NCI-H446 treated with DMSO at 0.1 percent for 48 hours (cell line): ENCODE results near the gene CDK6.

Experiments
- DNase-seq: peaks from one replicate; lab custom pipeline; 2025; lab: John Stamatoyannopoulos, UW

CDK6 gene

DNA sequence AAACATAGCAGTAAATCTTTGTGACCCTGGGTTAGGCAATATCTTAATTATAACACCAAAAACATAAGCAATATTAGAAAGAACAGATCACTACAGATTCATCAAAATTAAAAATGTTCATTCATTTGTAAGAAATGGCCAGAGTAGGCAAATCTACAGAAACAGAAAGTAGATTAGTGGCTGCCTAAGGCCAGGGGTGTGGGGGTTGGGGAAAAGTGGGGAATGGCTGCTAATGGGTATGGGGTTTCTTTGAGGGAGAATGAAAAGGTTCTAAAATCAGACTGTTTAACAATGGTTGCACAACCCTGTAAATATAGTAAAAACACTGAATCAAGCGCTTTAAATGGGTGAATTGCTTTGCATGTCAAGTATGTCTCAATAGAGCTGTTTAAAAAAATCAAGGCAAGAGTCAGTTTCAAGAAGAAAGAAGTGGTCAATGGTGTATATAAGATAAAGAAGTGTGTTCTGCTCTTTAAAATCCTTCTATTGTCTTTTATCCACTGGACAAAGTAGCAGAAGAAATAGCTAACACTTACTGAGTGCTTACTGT is 42.6 kb downstream of the CDK6 start:
- DNase-seq, result no peak

- DNase-seq, result peak; percentile 62
Measured at GRCh38 chr7:92790992-92791391, 45.4 kb downstream of the CDK6 start.

- DNase-seq, result no peak
Measured at GRCh38 chr7:92788559-92789183, 47.7 kb downstream of the CDK6 start.

GRCh38 chr7:92785923-92786322 is 50.5 kb downstream of the CDK6 start:
- no peak for DNase-seq

DNA sequence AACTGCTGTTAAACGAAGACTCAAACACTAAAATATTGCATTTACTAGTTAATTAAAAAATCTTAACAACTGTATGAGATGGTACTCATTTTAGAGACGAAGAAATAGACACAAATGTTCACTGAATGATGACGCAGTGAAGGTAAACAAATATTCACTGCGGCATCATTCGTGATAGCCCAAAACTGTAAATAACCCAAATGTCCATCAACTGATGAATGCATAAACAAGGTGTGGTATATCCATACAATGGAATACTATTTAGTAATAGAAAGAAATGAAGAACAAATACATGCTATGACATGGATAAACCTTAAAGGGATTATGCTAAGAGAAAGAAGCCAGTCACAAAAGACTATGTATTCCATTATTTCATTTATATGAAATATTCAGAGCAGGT is 51.4 kb downstream of the CDK6 start:
- no peak for DNase-seq

GRCh38 chr7:92783260-92784201 is 52.8 kb downstream of the CDK6 start:
- DNase-seq, result no peak

GRCh38 chr7:92782855-92783254 is 53.5 kb downstream of the CDK6 start:
- no peak for DNase-seq

DNA sequence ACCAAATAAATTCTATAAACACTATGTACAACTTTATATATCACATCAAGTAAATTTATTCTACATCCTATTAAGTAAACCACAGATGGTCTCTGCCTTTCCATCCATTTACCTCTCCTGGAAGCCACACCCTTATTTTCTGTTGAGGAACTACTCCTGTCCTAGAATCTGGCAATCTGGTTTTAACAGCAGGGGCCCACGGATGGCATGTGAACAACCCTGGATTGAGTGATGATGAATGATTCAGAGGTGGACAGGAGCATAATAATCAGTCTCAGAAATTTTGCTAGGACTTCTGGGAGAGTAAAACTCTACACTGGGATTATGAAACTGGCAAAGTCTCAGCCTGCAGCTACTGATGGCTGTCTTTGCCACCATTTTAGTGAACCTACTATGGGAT is 54.1 kb downstream of the CDK6 start:
- no peak for DNase-seq

- no peak for DNase-seq
Measured at GRCh38 chr7:92781117-92781720, 55.2 kb downstream of the CDK6 start.

DNA sequence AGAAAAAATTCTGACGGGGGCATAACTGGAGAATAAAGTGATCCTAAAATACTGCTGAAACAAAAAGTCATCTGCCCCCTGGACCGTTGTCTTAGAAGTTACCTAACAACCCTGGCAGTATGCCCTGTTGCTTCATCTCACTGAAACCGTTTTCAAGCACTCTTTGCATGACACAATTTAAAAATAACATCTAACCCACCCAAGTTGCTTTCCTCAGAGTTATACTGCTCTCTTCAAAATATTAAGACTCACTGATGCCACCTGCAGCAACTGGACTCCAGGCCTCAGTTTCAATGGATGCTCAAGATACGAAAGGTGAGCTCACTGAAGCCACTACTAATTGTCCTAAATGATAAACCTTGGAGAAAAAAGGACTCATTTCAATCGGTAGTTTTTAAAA is 57.4 kb downstream of the CDK6 start:
- DNase-seq, result no peak

DNA sequence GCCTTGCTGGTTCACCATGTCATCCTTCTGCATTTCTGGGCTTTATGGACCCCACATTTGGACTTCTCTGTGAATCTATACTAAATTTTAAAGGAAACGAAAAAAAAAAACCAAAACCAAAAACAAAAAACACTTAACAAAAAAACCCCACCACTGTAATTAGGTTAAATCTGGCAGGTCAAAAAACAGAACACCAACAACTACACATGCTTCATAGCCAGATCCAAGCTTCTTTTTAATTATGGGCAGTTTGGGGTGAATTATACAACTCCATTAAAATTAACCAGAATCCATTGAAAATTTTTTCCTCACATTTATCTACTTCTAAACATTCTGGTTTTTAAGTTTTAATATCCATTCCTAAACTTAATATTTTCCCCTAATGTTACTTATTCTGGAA is 58.4 kb downstream of the CDK6 start:
- no peak for DNase-seq

DNA sequence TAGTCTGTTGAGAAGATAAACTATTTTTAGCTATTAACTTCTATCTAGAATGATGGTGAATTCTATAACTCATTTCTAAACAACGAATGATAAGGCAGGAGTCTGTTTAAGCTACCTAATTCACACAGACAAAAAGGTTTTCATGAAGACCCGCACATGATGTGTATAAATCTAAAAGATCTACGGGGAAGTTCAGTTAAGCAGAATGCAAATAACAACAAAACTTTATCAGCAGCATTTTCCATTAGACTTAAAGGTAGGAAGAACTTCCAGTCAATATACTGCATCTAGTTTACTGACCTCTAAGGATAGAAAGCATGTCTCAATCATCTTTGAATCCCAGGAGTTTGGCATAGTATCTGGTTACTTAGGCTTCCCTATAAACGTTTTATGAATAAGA is 62.6 kb downstream of the CDK6 start:
- no peak for DNase-seq

GRCh38 chr7:92769844-92770243 is 66.5 kb downstream of the CDK6 start:
- no peak for DNase-seq

DNA sequence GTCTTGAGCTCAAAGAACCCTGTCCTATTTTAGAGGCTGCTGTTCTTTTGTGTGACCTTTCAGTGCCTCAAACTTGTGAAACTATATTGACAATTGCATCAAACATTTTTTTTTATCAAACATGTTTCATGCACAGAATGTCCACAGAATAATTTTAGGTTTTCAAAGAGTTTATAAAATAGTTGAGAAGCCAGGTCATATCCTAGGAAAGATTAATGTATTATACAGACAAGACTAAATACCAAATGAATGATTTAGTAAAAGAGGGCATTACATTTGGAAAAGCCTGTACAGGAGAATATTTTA is 67.0 kb downstream of the CDK6 start:
- DNase-seq, result no peak

DNA sequence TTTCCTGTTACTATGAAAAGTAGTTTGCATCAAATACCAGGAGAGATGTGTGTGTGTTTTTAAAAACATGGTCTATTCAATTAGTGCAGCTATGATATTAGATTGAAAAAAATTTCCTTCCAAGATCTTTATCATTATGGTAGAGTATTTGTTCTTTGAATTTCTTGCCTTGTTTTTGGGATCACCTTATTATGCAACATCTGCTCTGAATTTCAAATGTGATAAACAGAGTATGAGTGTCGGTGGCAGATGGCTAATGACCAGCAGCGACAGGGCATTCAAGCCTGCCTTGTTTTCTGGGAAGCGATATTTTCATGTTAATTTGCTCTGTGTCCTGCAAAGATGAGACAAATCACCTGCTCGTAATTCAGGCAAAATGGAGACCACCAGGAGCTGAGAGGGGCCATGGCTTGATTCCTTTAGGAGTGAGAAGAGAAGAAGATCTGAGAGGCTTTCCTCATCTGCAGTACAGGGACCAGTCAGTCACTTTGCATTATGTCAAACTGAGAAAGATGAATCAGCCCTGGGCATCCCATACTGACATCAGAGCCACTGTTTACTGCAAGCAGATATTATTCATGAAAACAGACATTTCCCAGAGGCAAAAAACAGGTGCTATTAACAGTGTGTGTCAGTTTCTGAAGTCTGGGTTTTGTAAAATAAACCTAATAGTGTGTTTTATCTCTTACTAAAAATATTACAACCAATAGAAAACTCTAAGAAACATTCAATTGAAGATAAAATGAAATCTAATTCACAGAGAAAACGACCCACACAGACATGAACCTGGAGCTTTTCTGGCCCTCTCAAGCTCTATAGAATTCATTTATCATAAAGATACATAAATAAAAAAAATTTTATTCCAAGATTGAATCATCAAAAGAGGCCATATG is 67.6 kb downstream of the CDK6 start:
- peak; percentile 66 for DNase-seq

- no peak for DNase-seq
Measured at GRCh38 chr7:92767437-92767836, 68.9 kb downstream of the CDK6 start.

DNA sequence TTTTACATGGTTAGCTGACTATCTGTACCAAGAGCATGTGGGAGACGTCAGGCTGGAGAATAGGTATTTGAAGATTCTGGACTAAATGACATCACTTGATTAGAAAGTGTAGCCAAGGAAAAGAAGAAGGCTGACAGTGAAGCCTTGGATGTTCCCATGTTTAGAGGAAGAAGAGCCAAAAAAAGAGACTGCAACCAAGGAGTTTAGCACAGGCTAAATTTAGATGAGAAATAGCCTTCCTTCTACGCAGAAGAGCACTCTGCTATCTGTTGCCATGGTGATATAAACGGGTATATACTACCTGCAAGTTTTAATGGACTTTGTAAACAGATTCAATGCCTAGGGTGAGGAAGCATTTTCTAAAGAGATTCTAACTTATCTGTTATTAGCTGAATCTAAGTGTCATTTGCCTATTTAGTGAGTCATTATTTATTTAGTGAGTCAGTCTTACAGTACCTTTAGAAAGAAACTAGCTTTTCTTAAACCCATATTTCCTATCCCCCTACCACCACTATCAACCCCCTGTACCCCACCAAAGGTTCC is 69.8 kb downstream of the CDK6 start:
- DNase-seq, result no peak

DNA sequence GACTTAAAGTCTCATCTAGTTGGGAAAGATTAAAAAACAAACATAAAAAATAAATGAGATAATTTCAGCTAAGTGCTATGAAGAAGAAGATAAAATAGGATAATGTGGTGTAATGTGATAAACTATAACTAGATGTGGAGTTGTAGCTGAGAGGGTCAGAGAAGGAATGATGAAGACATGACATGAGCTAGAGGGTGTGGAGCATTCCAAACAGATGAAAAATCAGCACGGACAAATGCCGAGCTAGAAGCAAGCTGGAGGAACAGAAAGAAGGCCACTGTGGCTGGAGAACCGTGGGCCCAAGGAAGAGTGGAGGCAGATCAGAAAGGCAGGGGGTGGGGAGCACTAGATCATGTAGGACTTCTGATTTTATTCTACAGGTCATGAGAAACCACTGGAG is 70.6 kb downstream of the CDK6 start:
- no peak for DNase-seq

GRCh38 chr7:92763636-92764423 is 72.5 kb downstream of the CDK6 start:
- no peak for DNase-seq

DNA sequence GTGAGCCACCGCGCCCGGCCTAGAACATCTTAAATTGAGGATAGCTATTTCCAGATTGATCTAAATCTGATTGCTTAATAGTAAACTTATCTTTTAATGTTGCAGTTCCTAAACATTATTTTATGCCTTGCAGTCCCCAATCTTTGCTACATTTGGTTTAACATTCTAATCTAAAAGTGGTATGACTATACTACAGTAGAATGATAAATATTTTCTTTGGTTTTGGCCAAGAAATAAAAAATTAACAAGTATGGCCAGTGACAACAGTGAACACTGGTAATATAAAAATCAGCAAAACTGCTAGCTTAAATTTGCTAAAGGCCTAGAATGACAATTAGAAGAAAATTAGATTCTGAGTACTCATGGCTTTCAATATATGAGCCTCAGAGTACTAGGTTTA is 73.5 kb downstream of the CDK6 start:
- DNase-seq, result no peak
